Hepatocyte (in vitro differentiated cells): Measurements from ENCODE around the gene CLEC4M. TPM values are rescaled to one million over a fixed set of nuclear protein-coding genes. Genes with fewer than 3 reads are reported as not detected.
"Not testable (repeated sequence)": the region's sequence is repeated elsewhere in the genome, so short reads cannot be mapped to it uniquely, and the experiment has no call there.

ENCODE experiments used
- DNase-seq: peaks from one replicate; pipeline ENCODE4 v3.0.0-alpha.2; 2016; ENCODE audit warnings: low spot score
- H2AFZ ChIP-seq: fragments of 200-600 bp; sonication (generic); 2 replicates; pipeline ENCODE4 v1.6.0; 2016; ENCODE audit warnings: antibody characterized with exemption, mild to moderate bottlenecking
- H3K27ac ChIP-seq: fragments of 200-600 bp; sonication (generic); 2 replicates; pipeline ENCODE4 v1.5.1; 2016; ENCODE audit warnings: mild to moderate bottlenecking
- H3K27me3 ChIP-seq: fragments of 200-600 bp; sonication (generic); 2 replicates; pipeline ENCODE4 v1.6.1; 2016
- H3K36me3 ChIP-seq: fragments of 200-600 bp; sonication (generic); replicated peaks from 2 replicates; pipeline ENCODE4 v1.5.1; 2016; ENCODE audit warnings: low read depth; ENCODE audit not compliant: insufficient read depth
- H3K4me1 ChIP-seq: fragments of 200-600 bp; sonication (generic); 2 replicates; pipeline ENCODE4 v1.5.1; 2016; ENCODE audit warnings: mild to moderate bottlenecking, moderate library complexity; ENCODE audit not compliant: insufficient read depth
- H3K4me2 ChIP-seq: fragments of 200-600 bp; sonication (generic); 2 replicates; pipeline ENCODE4 v1.6.0; 2016
- H3K4me3 ChIP-seq: fragments of 200-600 bp; sonication (generic); 2 replicates; pipeline ENCODE4 v1.5.1; 2016; ENCODE audit warnings: mild to moderate bottlenecking
- H3K79me2 ChIP-seq: fragments of 200-600 bp; sonication (generic); 2 replicates; pipeline ENCODE4 v1.6.0; 2017; ENCODE audit warnings: mild to moderate bottlenecking
- H3K9me2 ChIP-seq: fragments of 200-600 bp; sonication (generic); replicated peaks from 2 replicates; pipeline ENCODE4 v1.6.0; 2017; ENCODE audit warnings: mild to moderate bottlenecking; ENCODE audit not compliant: insufficient read depth
- H3K9me3 ChIP-seq: fragments of 200-600 bp; sonication (generic); 2 replicates; pipeline ENCODE4 v1.5.1; 2016; ENCODE audit warnings: low read depth, mild to moderate bottlenecking
- H4K20me1 ChIP-seq: fragments of 200-600 bp; sonication (generic); 2 replicates; pipeline ENCODE4 v1.6.0; 2016; ENCODE audit warnings: mild to moderate bottlenecking; ENCODE audit not compliant: insufficient read depth, poor library complexity, severe bottlenecking
- CTCF ChIP-seq: fragments of 200-600 bp; sonication (generic); IDR thresholded peaks from 2 replicates; pipeline ENCODE4 v1.5.1; 2016; ENCODE audit warnings: antibody characterized with exemption, mild to moderate bottlenecking; ENCODE audit not compliant: poor library complexity
- EZH2 ChIP-seq: fragments of 200-600 bp; sonication (generic); IDR thresholded peaks from 2 replicates; pipeline ENCODE4 v1.6.1; 2016; ENCODE audit warnings: antibody characterized with exemption, mild to moderate bottlenecking, borderline replicate concordance
- EZH2phosphoT487 ChIP-seq: fragments of 200-600 bp; sonication (generic); IDR thresholded peaks from one replicate; pipeline ENCODE4 v1.6.1; 2018; ENCODE audit warnings: antibody characterized with exemption, mild to moderate bottlenecking, low read depth, moderate library complexity; ENCODE audit not compliant: unreplicated experiment, severe bottlenecking
- WGBS: methylation state at CpG from one replicate; pipeline ENCODE4 v1.1.6; 2016; ENCODE audit warnings: low lambda C conversion rate; ENCODE audit errors: missing lambda C conversion rate; 5-methylcytosine and 5-hydroxymethylcytosine counted together
- polyA plus RNA-seq: library from polyadenylated mRNA; unstranded; fragments of >200 nt; fragmentation: Nextera tagmentation; extraction: Ambion mirVana; gene quantifications from 2 replicates; pipeline ENCODE4 v1.2.1, GENCODE V29; 2016
- total RNA-seq: library from RNA; depleted of rRNA; stranded (reverse); fragments of >200 nt; gene quantifications from 2 replicates; pipeline ENCODE4 v1.2.3, GENCODE V29; 2014

Gene CLEC4M
- total and polyA plus RNA-seq, 2 experiments from 2014 or later = 0.07 TPM; not detected in 1

GRCh38 chr19:7815325-7815724 lies 52.3 kb downstream of the CLEC4M start:
- no peak for TF ChIP-seq CTCF
- no peak for TF ChIP-seq EZH2
- H3K27ac ChIP-seq = no peak overlapping the region
- no peaks in the 10 kb centered on the region for H4K20me1 ChIP-seq
- no peak for DNase-seq
- 75% methylated on average over 10 of the region's 10 CpGs for WGBS
- H3K4me2 ChIP-seq = no peak overlapping the region
- no peak overlapping the region for H3K4me3 ChIP-seq
- no peaks in the 10 kb centered on the region for H3K4me1 ChIP-seq
- H3K27me3 ChIP-seq = no peaks in the 10 kb centered on the region
- H3K36me3 ChIP-seq = no peaks in the 10 kb centered on the region
- no peaks in the 10 kb centered on the region for H3K9me3 ChIP-seq
- H3K9me2 ChIP-seq = no peaks in the 10 kb centered on the region
- no peaks in the 10 kb centered on the region for H3K79me2 ChIP-seq
- H2AFZ ChIP-seq = no peak overlapping the region

DNA sequence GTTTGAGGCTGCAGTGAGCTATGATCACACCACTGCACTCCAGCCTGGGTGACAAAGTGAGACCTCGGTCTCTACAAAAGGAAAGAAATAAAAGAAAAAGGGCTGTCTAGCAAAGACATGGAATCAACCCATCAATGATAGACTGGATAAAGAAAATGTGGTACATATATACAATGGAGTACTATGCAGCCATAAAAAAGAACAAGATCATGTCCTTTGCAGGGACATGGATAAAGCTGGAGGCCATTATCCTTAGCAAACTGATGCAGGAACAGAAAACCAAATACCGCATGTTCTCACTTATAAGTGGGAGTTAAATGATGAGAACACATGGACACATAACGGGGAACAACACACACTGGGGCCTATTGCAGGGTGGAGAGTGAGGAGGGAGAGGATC lies 53.0 kb downstream of the CLEC4M start:
- H3K4me3 ChIP-seq, H3K9me2 ChIP-seq, H3K4me2 ChIP-seq, H3K4me1 ChIP-seq, H4K20me1 ChIP-seq, DNase-seq, H3K27ac ChIP-seq, H3K9me3 ChIP-seq, H3K27me3 ChIP-seq, H3K79me2 ChIP-seq, H2AFZ ChIP-seq, H3K36me3 ChIP-seq: not testable (repeated sequence)
- 83% methylated on average over 3 of the region's 3 CpGs for WGBS

DNA sequence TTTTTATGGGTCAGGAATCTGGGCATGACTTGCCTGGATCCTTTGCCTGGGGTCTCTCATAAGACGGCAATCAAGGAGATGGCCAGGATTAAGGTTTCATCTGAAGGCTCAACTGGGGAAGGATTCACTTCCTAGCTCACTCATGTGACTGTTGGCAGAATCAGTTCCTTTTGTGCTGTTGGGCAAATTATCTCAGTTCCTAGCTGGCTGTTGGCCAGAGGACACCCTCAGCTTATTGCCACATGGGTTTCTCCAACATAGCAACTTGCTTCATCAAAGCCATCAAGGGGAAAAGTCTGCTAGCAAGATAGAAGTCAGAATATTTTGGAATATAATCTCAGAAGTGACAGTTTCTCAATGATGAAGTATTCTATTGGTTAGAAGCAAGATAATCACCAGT lies 54.8 kb downstream of the CLEC4M start:
- Histone ChIP-seq H3K4me3 (no peak overlapping the region), H3K9me2 (no peaks in the 10 kb centered on the region), H3K27ac (no peak overlapping the region), H3K27me3 (peaks cover 4% of the 10 kb centered on the region), H2AFZ (no peak overlapping the region), H3K4me2 (no peak overlapping the region), H3K4me1 (no peaks in the 10 kb centered on the region), H3K79me2 (no peaks in the 10 kb centered on the region), H3K36me3 (no peaks in the 10 kb centered on the region), H4K20me1 (no peaks in the 10 kb centered on the region), H3K9me3 (no peaks in the 10 kb centered on the region)
- WGBS = 93% methylated on average over 1 of the region's 1 CpG
- no peak for DNase-seq
- TF ChIP-seq CTCF (no peak), EZH2 (no peak), EZH2phosphoT487 (no peak)

- Histone ChIP-seq H3K79me2 (no peaks in the 10 kb centered on the region), H2AFZ (no peak overlapping the region), H3K4me2 (no peak overlapping the region), H3K9me2 (no peaks in the 10 kb centered on the region), H3K27ac (no peak overlapping the region), H3K9me3 (no peaks in the 10 kb centered on the region), H4K20me1 (no peaks in the 10 kb centered on the region), H3K27me3 (peaks cover 4% of the 10 kb centered on the region), H3K4me1 (no peaks in the 10 kb centered on the region), H3K4me3 (no peak overlapping the region), H3K36me3 (no peaks in the 10 kb centered on the region)
- 45% methylated on average over 2 of the region's 2 CpGs for WGBS
- TF ChIP-seq EZH2 (no peak), EZH2phosphoT487 (no peak), CTCF (no peak)
- DNase-seq = no peak
These were observed 55.8 kb downstream of the CLEC4M start for GRCh38 chr19:7818806-7819205.

Other genes starting within 250 kb of the CLEC4M start
- gene ZNF358, start 247.1 kb upstream of the CLEC4M start, total RNA-seq = 39.9 and 44.1 TPM in 2 replicates
- gene ZNF358, start 247.1 kb upstream of the CLEC4M start, polyA plus RNA-seq = 37.8 and 43.4 TPM in 2 replicates
- 15.5 and 19.0 TPM in 2 replicates for gene MCOLN1, start 240.6 kb upstream of the CLEC4M start, total RNA-seq
- 55.5 and 60.5 TPM in 2 replicates for gene MCOLN1, start 240.6 kb upstream of the CLEC4M start, polyA plus RNA-seq
- gene PNPLA6, start 227.5 kb upstream of the CLEC4M start, total RNA-seq = 39.9 and 43.0 TPM in 2 replicates
- gene PNPLA6, start 227.5 kb upstream of the CLEC4M start, polyA plus RNA-seq = 49.7 and 50.5 TPM in 2 replicates
- gene CAMSAP3, start 167.4 kb upstream of the CLEC4M start, total RNA-seq = 15.1 and 22.8 TPM in 2 replicates
- 52.6 and 58.5 TPM in 2 replicates for gene CAMSAP3, start 167.4 kb upstream of the CLEC4M start, polyA plus RNA-seq
- 20.3 and 24.5 TPM in 2 replicates for gene XAB2, start 133.7 kb upstream of the CLEC4M start, total RNA-seq
- gene XAB2, start 133.7 kb upstream of the CLEC4M start, polyA plus RNA-seq = 19.6 and 19.9 TPM in 2 replicates
- 18.1 and 29.4 TPM in 2 replicates for gene PET100, start 133.4 kb upstream of the CLEC4M start, total RNA-seq
- 296 and 312 TPM in 2 replicates for gene PET100, start 133.4 kb upstream of the CLEC4M start, polyA plus RNA-seq
- gene PCP2, start 129.5 kb upstream of the CLEC4M start, total RNA-seq = not detected in 2 replicates
- 0.60 and 0.62 TPM in 2 replicates for gene PCP2, start 129.5 kb upstream of the CLEC4M start, polyA plus RNA-seq
- gene STXBP2, start 126.1 kb upstream of the CLEC4M start, total RNA-seq = 51.9 and 58.6 TPM in 2 replicates
- gene STXBP2, start 126.1 kb upstream of the CLEC4M start, polyA plus RNA-seq = 142 and 150 TPM in 2 replicates
- not detected in 2 replicates for gene RETN, start 94.2 kb upstream of the CLEC4M start, total RNA-seq
- gene RETN, start 94.2 kb upstream of the CLEC4M start, polyA plus RNA-seq = 0.74 TPM in 1 of 2 replicates, not detected in the other
- gene MCEMP1, start 86.2 kb upstream of the CLEC4M start, total RNA-seq = not detected in 2 replicates
- not detected in 2 replicates for gene MCEMP1, start 86.2 kb upstream of the CLEC4M start, polyA plus RNA-seq
- gene TRAPPC5, start 82.4 kb upstream of the CLEC4M start, total RNA-seq = 64.6 and 80.4 TPM in 2 replicates
- 175 and 187 TPM in 2 replicates for gene TRAPPC5, start 82.4 kb upstream of the CLEC4M start, polyA plus RNA-seq
- not detected in 2 replicates for gene FCER2, start 61.1 kb upstream of the CLEC4M start, total RNA-seq
- gene FCER2, start 61.1 kb upstream of the CLEC4M start, polyA plus RNA-seq = not detected in 2 replicates
- gene CLEC4G, start 31.1 kb upstream of the CLEC4M start, total RNA-seq = not detected in 2 replicates
- not detected in 2 replicates for gene CLEC4G, start 31.1 kb upstream of the CLEC4M start, polyA plus RNA-seq
- gene CD209, start 15.7 kb upstream of the CLEC4M start, total RNA-seq = not detected in 2 replicates
- gene CD209, start 15.7 kb upstream of the CLEC4M start, polyA plus RNA-seq = not detected in 2 replicates
- 10.7 and 12.4 TPM in 2 replicates for gene EVI5L, start 67.0 kb downstream of the CLEC4M start, total RNA-seq
- gene EVI5L, start 67.0 kb downstream of the CLEC4M start, polyA plus RNA-seq = 11.5 and 13.1 TPM in 2 replicates
- gene PRR36, start 111.1 kb downstream of the CLEC4M start, total RNA-seq = 0.40 and 1.00 TPM in 2 replicates
- gene PRR36, start 111.1 kb downstream of the CLEC4M start, polyA plus RNA-seq = 2.5 and 5.4 TPM in 2 replicates
- gene LRRC8E, start 125.3 kb downstream of the CLEC4M start, total RNA-seq = 1.8 and 4.5 TPM in 2 replicates
- gene LRRC8E, start 125.3 kb downstream of the CLEC4M start, polyA plus RNA-seq = 3.2 and 3.3 TPM in 2 replicates
- 13.6 and 13.8 TPM in 2 replicates for gene MAP2K7, start 140.6 kb downstream of the CLEC4M start, total RNA-seq
- gene MAP2K7, start 140.6 kb downstream of the CLEC4M start, polyA plus RNA-seq = 11.8 and 12.8 TPM in 2 replicates
- gene TGFBR3L, start 151.6 kb downstream of the CLEC4M start, total RNA-seq = 0.52 TPM in 1 of 2 replicates, not detected in the other
- gene TGFBR3L, start 151.6 kb downstream of the CLEC4M start, polyA plus RNA-seq = 3.3 and 8.5 TPM in 2 replicates
- gene SNAPC2, start 157.1 kb downstream of the CLEC4M start, total RNA-seq = 6.5 and 11.8 TPM in 2 replicates
- gene SNAPC2, start 157.1 kb downstream of the CLEC4M start, polyA plus RNA-seq = 17.5 and 21.0 TPM in 2 replicates
- 4.3 and 5.2 TPM in 2 replicates for gene CTXN1, start 162.9 kb downstream of the CLEC4M start, total RNA-seq
- gene CTXN1, start 162.9 kb downstream of the CLEC4M start, polyA plus RNA-seq = 13.5 and 14.5 TPM in 2 replicates
- 52.0 and 61.7 TPM in 2 replicates for gene TIMM44, start 180.4 kb downstream of the CLEC4M start, total RNA-seq
- 40.7 and 54.9 TPM in 2 replicates for gene TIMM44, start 180.4 kb downstream of the CLEC4M start, polyA plus RNA-seq
- 57.7 and 59.5 TPM in 2 replicates for gene ELAVL1, start 242.4 kb downstream of the CLEC4M start, total RNA-seq
- 88.1 and 89.9 TPM in 2 replicates for gene ELAVL1, start 242.4 kb downstream of the CLEC4M start, polyA plus RNA-seq